SJCRH30 (cell line): ENCODE data around the gene ACTBL2. TPM values are rescaled to one million over a fixed set of nuclear protein-coding genes. Genes with fewer than 3 reads are reported as not detected.

Source experiments
- DNase-seq, 2 experiments: peaks; one replicate each; pipeline ENCODE4 v3.0.0-alpha.2; 2015 to 2020
- H3K27ac ChIP-seq: fragments of 250-450 bp; sonication (Bioruptor Pico); 2 replicates; pipeline ENCODE4 v1.5.1; 2020; ENCODE audit warnings: mild to moderate bottlenecking, moderate library complexity
- H3K27me3 ChIP-seq: fragments of 250-450 bp; sonication (Bioruptor Pico); 2 replicates; pipeline ENCODE4 v1.5.1; 2020; ENCODE audit warnings: mild to moderate bottlenecking, moderate library complexity
- H3K36me3 ChIP-seq: fragments of 250-450 bp; sonication (Bioruptor Pico); 2 replicates; pipeline ENCODE4 v1.5.1; 2020; ENCODE audit warnings: mild to moderate bottlenecking, moderate library complexity
- H3K4me1 ChIP-seq: fragments of 250-450 bp; sonication (Bioruptor Pico); 2 replicates; pipeline ENCODE4 v1.5.1; 2020; ENCODE audit warnings: mild to moderate bottlenecking, moderate library complexity
- H3K4me3 ChIP-seq: fragments of 250-450 bp; sonication (Bioruptor Pico); 2 replicates; pipeline ENCODE4 v1.5.1; 2020; ENCODE audit warnings: mild to moderate bottlenecking, moderate library complexity
- H3K9me3 ChIP-seq: fragments of 250-450 bp; sonication (Bioruptor Pico); replicated peaks from 2 replicates; pipeline ENCODE4 v1.5.1; 2020; ENCODE audit warnings: mild to moderate bottlenecking, moderate library complexity
- total RNA-seq: library from RNA; depleted of rRNA; stranded (reverse); fragments of >200 nt; shearing (Covaris generic); gene quantifications from 2 replicates; pipeline ENCODE4 v1.2.3, GENCODE V29; 2014

ACTBL2 gene
- total RNA-seq, 1 experiment from 2014 or later: not detected

DNA sequence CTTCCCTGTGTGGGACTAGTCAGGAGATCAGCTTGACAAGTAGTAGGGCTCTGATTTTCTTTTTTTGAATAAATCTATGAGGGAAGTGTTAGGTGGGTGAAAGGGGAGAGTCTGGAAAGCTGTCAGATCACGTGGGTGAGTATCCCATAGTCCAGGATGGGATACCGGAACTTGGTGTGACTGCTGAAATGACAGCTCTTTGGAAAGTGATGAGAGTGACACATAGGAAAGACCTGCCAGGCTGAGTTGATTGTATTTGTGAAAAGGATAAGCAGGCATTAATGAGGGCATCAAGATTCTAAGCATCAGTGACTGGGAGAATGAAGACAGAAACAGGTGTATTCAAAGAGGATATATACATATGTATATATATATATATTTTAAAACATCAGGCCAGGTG, 35.6 kb downstream of the ACTBL2 start:
- Histone ChIP-seq H3K4me1 (peaks cover 5% of the 10 kb centered on the region; the same call in 1 of the 2 replicates), H3K27ac (no peak overlapping the region), H3K9me3 (no peaks in the 10 kb centered on the region), H3K4me3 (no peak overlapping the region), H3K27me3 (no peaks in the 10 kb centered on the region), H3K36me3 (no peaks in the 10 kb centered on the region)
- no peak for DNase-seq

DNA sequence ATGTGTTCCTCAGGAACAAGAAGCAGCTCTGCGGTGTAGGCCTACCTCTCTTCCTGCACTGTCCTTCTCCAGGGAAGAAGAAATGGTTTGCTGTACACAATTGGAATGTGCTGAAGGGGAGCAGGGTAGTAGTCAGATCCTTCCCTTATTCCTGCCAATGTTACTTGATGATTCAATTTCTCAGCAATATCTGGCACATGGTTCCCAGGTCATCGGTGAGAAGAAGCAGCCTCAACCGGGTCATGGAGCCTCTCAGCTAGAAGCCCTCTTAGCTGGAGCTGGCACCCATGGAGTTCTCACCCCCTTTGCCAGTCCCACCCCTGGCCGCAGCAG, 36.9 kb downstream of the ACTBL2 start:
- DNase-seq: no peak

DNA sequence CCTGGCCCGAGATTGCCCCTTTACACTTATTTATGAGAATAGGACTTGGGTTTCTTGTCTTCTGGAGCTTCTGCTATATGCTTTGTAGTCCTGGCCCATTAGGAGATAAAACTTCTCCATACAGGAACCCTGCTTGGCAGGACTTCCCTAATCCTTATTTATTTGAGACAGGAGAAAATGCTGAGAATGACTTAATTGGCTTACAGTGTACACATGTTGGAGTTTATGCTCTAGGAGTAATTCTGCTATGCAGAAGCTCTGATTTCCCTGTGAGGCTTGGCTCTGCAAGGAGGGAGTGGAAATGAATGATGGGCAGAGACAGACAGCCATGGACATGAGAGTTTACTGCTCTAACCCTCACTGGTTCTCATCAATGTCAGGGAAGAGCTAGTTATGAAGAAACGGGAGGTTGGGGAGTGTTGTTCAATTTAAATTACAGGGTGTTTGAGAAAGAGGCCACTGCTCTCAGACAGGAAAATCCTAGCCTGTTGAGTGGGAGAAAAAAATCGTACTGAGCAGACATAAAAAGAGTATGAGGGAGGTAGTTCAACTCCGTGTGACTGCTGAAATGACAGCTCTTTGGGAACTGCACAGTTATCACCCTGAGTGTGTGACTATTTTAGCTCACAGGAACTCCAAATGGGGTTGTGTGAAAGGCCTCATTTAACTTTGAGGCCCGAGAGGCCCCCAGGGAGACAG, 37.5 kb downstream of the ACTBL2 start:
- Histone ChIP-seq H3K27me3 (no peaks in the 10 kb centered on the region), H3K9me3 (no peaks in the 10 kb centered on the region), H3K27ac (no peak overlapping the region), H3K4me1 (peaks cover 15% of the 10 kb centered on the region; the same call in 1 of the 2 replicates), H3K4me3 (no peak overlapping the region), H3K36me3 (no peaks in the 10 kb centered on the region)
- DNase-seq: no peak

More for the DNA sequence above, 36.9 kb downstream of the ACTBL2 start:
- Histone ChIP-seq H3K27ac (no peak overlapping the region), H3K9me3 (no peaks in the 10 kb centered on the region), H3K36me3 (no peaks in the 10 kb centered on the region), H3K27me3 (no peaks in the 10 kb centered on the region), H3K4me1 (peaks cover 15% of the 10 kb centered on the region; the same call in 1 of the 2 replicates), H3K4me3 (no peak overlapping the region)

DNA sequence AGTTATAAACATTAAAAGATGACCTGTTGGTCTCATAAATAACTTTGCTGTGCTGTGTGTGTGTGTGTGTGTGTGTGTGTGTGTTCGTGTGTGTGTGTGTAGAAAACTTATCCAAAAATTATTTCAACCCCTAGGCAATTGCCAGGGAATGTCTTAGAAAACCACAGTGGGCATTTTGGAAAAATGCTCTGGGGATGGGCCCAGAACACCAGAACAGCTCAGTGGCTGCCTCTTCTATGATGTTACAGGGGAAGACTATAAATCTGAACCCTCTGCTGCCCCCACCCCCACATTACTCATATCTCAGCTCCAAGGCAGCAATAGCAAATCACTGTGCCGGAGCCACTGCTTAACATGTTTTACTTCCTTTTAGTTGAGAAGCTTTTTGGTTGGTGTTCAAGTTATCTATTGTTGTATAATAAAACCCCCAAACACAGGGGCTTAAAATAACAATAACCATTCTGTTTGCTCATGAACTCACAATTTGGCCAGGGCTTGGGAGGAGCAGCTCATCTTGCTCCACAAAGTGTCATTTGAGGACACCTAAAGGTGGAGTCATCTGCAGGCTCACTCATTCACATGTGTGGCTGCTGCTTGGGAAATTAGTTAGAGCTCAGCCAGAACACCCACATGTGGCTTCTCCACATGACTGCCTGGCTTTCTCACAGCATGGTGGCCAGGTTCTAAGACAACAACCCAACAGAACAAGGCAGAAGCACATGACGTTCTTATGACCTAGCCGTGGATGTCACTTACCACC, 40.4 kb downstream of the ACTBL2 start:
- H3K4me3 ChIP-seq: no peak overlapping the region
- H3K27ac ChIP-seq: no peak overlapping the region
- H3K4me1 ChIP-seq: peaks cover 15% of the 10 kb centered on the region
- H3K36me3 ChIP-seq: no peaks in the 10 kb centered on the region
- H3K9me3 ChIP-seq: no peaks in the 10 kb centered on the region
- H3K27me3 ChIP-seq: peaks cover 5% of the 10 kb centered on the region; the same call in 1 of the 2 replicates
- DNase-seq: peak in 1 of 2 experiments; percentile 13

DNA sequence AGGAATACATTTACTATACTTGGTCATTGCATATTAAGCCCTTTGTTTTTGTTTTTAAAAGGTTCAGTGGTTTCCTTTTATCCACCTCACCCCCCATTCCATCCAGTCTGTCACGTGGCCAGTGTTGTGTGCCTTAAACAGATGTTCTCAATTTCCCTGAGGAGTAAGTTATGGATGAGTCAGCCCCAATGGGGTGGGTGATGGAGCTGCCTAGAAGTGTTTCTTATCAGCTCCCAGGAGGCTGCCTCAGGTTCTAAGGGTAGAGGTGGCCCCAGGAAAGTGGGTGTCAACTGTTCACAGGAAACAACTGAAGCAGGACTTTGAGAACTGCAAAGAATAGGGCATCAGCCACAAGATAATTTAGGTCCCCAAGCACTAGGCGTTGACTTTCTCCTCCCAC, 41.1 kb downstream of the ACTBL2 start:
- DNase-seq: peak; percentile 46 to 58
- H3K27ac ChIP-seq: no peak overlapping the region
- peaks cover 15% of the 10 kb centered on the region for H3K4me1 ChIP-seq
- H3K9me3 ChIP-seq: no peaks in the 10 kb centered on the region
- no peak overlapping the region for H3K4me3 ChIP-seq
- H3K27me3 ChIP-seq: peaks cover 5% of the 10 kb centered on the region; the same call in 1 of the 2 replicates
- H3K36me3 ChIP-seq: no peaks in the 10 kb centered on the region

DNA sequence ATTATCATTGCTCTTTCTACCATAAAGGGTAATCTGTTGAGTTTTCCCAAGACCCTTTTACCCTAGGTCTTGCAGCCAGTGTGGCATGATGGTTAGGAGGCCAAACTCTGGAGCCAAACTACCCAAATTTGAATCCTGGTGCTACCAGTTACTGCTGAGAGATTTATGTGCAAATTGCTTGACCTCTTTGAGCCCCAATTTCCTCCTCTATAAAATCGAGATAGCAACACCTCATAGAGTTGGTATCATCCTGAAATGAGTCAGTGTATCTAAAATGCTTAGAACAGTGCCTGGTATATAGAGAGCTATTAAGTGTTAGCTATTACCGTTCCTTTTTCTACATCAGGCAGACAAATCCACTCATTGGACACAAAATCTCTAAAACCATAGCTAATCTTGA, 43.0 kb downstream of the ACTBL2 start:
- peaks cover 5% of the 10 kb centered on the region; the same call in 1 of the 2 replicates for H3K27me3 ChIP-seq
- no peak for DNase-seq
- H3K36me3 ChIP-seq: no peaks in the 10 kb centered on the region
- no peaks in the 10 kb centered on the region for H3K9me3 ChIP-seq
- no peak overlapping the region for H3K27ac ChIP-seq
- peaks cover 15% of the 10 kb centered on the region for H3K4me1 ChIP-seq
- H3K4me3 ChIP-seq: no peak overlapping the region

DNA sequence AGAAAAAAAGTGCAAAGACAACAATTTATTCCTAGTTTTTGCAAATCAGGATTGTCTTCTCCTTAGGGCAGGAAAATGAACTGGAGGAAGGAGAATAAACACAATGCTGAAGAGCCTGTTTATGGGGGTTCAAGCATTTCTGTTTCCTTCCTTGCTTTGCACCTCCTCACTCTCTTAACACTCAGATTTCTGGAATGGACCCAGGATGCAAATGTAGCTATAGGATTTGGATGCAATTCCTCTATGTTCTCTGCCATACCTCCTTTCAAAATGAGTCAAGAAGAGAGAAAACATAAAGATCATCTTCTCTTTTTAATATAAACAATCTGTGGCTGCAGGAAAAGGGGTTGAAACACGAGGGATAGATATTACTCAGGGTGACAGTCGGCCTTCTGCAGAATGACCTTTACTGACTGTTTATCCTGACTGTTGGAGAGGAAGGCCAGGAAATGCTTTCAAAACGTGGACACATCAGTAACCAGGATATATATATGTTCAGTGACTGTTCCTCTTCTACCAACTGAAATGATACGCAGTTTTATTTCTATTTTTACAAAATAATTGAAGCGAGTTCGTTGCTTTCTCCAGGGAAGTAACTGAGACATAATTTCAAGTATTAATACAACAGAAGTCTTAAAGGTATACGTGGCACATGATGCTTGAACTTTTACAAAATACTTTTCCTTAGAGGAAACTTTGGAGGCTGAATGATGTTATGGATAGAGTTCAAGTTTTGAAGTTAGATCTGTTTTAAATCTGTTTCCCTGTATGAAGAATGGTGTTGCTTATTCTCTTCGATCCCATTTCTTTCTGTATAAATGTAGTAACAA, 44.4 kb downstream of the ACTBL2 start:
- no peak for DNase-seq
- H3K4me1 ChIP-seq: peaks cover 15% of the 10 kb centered on the region

DNA sequence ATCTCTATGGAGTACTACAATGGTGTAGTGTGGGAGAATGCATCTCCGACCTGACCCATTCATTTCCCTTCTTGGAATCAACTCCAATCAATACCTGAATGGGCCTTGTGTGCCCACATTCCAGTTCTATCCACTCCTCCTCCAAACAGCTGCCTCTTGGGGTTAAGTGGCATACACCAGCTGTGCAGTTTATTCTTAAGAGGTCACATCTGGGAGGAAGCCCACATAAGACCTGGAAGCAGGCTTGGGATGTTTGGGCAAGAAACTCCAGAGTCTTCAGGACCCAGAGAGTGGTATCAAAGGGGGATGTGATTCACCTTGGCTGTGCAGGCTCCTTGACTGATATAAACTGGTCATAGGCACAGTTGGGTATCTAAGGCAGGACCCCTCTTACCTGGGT, 46.0 kb downstream of the ACTBL2 start:
- H3K4me1 ChIP-seq: peaks cover 6% of the 10 kb centered on the region
- H3K27me3 ChIP-seq: peaks cover 5% of the 10 kb centered on the region; the same call in 1 of the 2 replicates
- H3K4me3 ChIP-seq: no peak overlapping the region
- no peak overlapping the region for H3K27ac ChIP-seq
- no peaks in the 10 kb centered on the region for H3K9me3 ChIP-seq
- no peaks in the 10 kb centered on the region for H3K36me3 ChIP-seq
- DNase-seq: no peak

More for the DNA sequence above, 44.4 kb downstream of the ACTBL2 start:
- Histone ChIP-seq H3K9me3 (no peaks in the 10 kb centered on the region), H3K27me3 (peaks cover 5% of the 10 kb centered on the region; the same call in 1 of the 2 replicates), H3K36me3 (no peaks in the 10 kb centered on the region), H3K27ac (no peak overlapping the region), H3K4me3 (no peak overlapping the region)

DNA sequence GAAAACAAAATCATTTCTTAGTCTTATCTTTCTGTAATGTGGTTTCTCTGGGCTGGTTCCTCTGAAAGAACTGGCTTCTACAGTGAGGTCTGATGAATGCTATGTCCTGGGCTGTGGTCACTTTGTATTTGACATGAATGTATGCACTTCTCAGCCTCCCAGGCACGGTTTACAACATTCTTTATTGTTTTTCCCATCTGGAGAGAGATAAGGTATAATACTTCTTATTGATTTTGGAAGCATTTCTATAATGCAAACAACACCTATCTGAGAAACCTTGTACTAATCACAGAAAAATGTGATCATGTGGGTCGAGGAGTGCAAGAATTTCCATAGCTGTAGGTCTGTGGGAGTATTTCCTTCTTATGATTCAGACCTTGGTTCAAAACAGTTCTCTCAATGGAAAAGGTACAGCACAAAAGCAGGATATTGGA, 46.9 kb downstream of the ACTBL2 start:
- Histone ChIP-seq H3K36me3 (no peaks in the 10 kb centered on the region), H3K4me3 (no peak overlapping the region), H3K27ac (no peak overlapping the region), H3K27me3 (peaks cover 5% of the 10 kb centered on the region; the same call in 1 of the 2 replicates), H3K9me3 (no peaks in the 10 kb centered on the region), H3K4me1 (no peaks in the 10 kb centered on the region; the same call in 1 of the 2 replicates)
- no peak for DNase-seq

DNA sequence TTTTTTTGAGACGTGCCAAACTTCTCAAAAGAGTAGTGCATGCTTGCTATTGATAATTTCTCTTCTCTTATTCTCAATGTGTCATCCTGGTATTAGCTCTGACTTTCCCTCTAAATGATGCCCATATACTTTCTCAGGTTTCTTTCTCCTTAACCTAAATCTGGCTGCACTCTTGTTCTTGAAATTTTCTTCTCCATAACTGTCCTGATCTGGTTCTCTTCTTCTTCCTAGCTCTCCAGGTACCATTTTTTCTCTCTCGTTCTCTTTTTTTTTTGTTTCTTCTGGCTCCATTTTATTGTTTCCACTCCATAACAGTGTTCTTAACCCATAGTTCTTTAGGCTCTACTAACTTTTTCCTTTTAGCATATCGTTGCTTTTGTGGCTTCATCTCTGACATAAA, 47.9 kb downstream of the ACTBL2 start:
- Histone ChIP-seq H3K9me3 (no peaks in the 10 kb centered on the region), H3K4me3 (no peak overlapping the region), H3K27ac (no peak overlapping the region), H3K27me3 (peaks cover 5% of the 10 kb centered on the region; the same call in 1 of the 2 replicates), H3K4me1 (no peaks in the 10 kb centered on the region; the same call in 1 of the 2 replicates), H3K36me3 (no peaks in the 10 kb centered on the region)
- no peak for DNase-seq

DNA sequence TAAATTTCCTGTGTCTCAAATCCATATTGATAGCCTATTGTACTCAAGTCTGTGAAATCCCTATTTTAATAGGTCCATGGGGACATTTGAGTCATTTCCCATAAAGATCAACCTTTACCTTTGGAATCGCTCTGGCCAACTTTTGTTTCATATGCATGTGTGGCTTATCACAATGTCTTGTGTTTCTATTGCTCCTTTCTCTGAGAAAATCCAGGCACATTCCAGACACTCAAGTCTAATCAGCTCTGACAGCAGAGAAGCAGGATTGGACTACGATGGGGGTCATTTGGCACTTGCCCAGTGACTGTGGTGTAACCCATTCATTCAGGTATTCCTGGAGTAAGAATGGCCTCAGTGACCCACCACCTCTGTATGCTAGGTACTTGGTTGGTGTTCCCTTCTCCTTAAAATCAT, 48.4 kb downstream of the ACTBL2 start:
- Histone ChIP-seq H3K27ac (no peak overlapping the region), H3K27me3 (peaks cover 5% of the 10 kb centered on the region; the same call in 1 of the 2 replicates), H3K36me3 (no peaks in the 10 kb centered on the region)

DNA sequence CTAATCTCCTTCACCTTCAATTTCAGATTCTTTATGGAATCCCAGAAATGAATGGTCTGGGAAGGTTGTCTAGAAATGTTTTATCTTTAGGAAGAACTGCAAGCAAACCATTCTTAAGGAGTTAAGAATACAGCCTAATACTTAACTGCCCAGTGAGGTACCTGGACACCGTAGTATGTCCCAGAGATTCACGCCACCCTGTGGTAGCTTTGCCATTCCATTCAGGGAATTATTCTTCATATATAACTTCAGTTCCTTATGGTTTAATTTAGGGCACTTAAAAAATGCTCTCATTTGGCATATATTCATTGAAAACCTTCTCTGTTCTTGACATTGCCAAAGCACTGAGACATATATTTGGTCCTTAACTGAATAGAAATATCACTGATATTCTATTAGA, 49.7 kb downstream of the ACTBL2 start:
- no peaks in the 10 kb centered on the region for H3K9me3 ChIP-seq
- no peaks in the 10 kb centered on the region for H3K4me1 ChIP-seq
- H3K27me3 ChIP-seq: no peaks in the 10 kb centered on the region
- H3K27ac ChIP-seq: no peak overlapping the region
- DNase-seq: no peak
- no peak overlapping the region for H3K4me3 ChIP-seq
- no peaks in the 10 kb centered on the region for H3K36me3 ChIP-seq

More for the DNA sequence above, 48.4 kb downstream of the ACTBL2 start:
- DNase-seq: no peak
- H3K4me1 ChIP-seq: no peaks in the 10 kb centered on the region; the same call in 1 of the 2 replicates
- no peaks in the 10 kb centered on the region for H3K9me3 ChIP-seq
- no peak overlapping the region for H3K4me3 ChIP-seq

DNA sequence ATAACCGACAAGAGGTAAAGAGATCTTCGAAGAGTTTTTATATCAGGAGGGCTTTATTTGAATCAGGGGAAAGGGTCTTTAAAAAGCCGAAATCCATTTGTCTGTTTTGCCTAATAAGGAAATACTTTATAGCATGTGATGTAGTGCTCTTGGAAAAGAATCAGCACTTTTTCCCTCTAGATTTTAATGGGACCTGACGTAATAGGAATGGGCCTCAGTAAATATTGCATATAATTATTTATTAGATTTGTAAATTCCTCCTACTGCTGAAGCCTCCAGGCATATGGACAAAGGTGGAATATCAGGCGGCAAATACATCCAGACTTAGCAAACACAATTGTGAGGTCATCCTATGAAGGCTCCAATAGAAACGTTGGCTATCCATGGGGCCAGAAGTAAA, 50.9 kb downstream of the ACTBL2 start:
- no peak overlapping the region for H3K27ac ChIP-seq
- no peak overlapping the region for H3K4me3 ChIP-seq
- H3K4me1 ChIP-seq: no peaks in the 10 kb centered on the region
- H3K27me3 ChIP-seq: no peaks in the 10 kb centered on the region
- H3K36me3 ChIP-seq: no peaks in the 10 kb centered on the region
- DNase-seq: no peak
- H3K9me3 ChIP-seq: 0 out of 2 replicates have a peak, but pooled peaks cover 4% of the 10 kb centered on the region
